HG03045 (cell line): ENCODE data around the gene CTCFL.

Experiments used
- ATAC-seq: cut with Tn5 transposase; IDR thresholded peaks from one replicate; pipeline ENCODE4 v1.9.1; 2021; ENCODE audit warnings: mild to moderate bottlenecking, moderate library complexity; ENCODE audit not compliant: unreplicated experiment

CTCFL gene

DNA sequence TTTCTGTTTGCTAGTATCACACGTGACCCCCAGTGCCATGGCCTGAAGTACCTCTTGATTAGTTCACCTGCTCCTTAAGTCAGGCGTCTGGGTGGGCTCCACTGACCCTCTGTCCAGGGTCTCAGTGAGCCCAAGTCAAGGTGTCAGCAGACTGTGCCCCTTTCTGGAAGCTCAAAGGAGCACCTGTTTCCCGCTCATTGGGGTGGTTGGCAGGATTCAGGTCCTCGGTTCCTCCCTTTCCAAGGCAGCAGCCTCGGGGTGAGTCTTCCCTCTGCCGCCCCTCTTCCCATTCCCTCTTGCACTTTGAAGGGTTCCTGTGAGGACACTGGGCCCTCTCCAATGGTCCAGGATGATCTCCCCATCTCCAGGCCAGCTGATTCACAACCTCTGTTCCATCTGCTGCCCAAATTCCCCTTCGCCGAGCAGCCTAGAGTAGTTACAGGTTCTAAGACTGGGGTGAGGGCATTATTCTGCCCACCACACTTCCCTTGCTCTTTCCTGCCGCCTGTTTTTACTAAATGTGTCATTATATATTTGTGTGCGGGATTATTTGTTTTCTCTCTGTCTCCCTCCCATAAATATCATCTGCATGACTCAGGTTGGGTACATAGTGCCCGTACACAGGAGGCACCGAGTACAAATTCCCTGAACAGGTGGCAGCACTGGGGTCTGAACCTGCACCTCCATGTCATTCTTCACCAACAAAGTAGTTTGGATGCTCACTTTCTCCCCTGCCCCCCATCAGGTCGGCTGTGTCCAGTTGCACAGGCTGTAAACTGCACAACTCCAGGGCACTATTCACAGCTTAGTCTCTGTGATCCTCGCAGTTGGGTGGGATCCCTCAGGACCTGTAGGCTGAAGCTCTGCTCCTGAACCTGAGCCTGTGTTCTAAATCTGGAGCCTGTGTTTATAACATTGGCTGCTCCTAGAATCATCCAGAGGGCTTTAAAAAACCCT, 75.3 kb downstream of the CTCFL start:
- no peak for ATAC-seq

DNA sequence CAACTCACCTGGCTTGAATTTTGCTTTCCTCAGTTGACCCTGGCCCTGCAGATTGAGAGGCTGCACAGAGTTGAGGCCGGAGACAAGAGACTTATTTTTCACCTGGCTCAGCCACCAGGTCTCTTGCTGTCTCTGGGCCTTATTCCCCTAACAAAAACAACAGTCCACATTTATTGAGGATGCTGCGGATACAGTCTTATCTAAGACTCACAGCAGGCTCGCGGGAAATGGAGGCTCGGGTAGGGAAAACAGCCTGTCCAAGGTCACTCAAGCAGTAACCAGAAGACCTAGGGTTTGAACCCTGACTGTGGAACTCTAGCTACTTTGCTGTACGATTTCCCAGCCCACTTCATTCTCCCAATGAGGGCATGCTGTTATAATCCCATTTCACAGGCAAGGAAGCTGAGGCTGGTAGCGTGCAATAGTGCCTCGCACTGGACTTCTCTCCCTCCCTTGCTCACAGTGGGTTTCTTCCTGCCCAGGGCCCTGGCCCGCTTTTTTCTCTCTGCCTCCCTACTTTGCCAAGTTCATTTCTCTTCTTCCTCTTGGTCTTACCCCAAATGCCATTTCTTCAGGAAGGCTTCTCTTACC, 76.1 kb downstream of the CTCFL start:
- no peak for ATAC-seq
